ENCODE results near the gene KIF19. TPM values are rescaled to one million over a fixed set of nuclear protein-coding genes. Genes with fewer than 3 reads are reported as not detected.

Gene KIF19
- total RNA-seq, 4 donors from 2014 or later = 0.12 to 0.76 TPM; not detected in 2

DNA sequence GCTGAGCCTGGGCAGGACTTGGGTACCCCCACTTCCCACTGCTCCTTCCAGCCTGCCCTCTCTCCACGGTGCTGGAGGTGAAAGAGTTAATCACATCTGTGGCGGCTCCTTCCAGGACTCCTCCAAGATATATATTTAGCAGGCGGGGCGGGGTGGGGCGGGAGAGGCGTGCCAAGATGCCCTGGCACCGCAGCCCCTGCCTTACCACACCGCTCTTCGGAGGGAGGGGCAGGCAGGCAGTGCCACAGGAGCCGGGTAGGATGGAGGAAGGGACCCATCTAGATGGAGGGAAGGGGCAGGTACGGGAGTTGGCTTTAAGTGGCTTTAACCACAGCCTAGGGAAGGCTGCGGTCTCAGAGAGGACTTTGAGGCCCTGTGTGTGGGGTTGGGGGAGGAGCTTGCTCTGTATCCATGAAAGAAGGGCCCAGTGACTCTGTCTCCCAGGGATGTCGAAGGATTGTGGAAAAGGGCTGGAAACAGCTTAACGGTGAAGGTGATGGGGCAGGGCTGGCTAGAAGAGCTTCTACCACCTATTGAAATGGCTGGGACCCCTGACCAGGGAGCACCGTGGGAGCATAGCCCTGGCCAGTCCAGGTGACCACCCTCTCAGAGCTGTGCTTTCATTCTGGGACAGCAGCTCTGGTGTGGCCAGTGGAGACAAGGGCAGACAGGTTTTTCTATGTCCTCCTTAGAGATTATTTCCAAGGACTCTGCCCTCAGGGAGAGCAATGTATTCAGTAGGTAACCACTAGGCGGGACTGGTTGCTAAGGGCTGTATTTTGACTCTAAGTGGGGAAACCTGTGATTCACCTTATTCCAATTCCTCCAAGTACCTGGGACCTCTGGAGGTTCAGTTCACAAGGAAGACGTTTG is 54.3 kb downstream of the KIF19 start:
- TF ChIP-seq POLR2A (IDR thresholded peaks at IDR 0.05) = no peak
- TF ChIP-seq, protein P1, sequence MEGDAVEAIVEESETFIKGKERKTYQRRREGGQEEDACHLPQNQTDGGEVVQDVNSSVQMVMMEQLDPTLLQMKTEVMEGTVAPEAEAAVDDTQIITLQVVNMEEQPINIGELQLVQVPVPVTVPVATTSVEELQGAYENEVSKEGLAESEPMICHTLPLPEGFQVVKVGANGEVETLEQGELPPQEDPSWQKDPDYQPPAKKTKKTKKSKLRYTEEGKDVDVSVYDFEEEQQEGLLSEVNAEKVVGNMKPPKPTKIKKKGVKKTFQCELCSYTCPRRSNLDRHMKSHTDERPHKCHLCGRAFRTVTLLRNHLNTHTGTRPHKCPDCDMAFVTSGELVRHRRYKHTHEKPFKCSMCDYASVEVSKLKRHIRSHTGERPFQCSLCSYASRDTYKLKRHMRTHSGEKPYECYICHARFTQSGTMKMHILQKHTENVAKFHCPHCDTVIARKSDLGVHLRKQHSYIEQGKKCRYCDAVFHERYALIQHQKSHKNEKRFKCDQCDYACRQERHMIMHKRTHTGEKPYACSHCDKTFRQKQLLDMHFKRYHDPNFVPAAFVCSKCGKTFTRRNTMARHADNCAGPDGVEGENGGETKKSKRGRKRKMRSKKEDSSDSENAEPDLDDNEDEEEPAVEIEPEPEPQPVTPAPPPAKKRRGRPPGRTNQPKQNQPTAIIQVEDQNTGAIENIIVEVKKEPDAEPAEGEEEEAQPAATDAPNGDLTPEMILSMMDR (IDR thresholded peaks at IDR 0.05) = peak in 5 of 6 experiments; percentile 20 to 55 (median 32)
- intact Hi-C loops (cut with DNase I) = no loop called here
- H3K27me3 ChIP-seq = peaks cover 0 to 32% (median 0%) of the 10 kb centered on the region in 4 donors
- 14 to 18% methylated on average over 9 of the region's 17 CpGs for WGBS, 2 donors
- peaks cover 15 to 30% (median 16%) of the 10 kb centered on the region in 3 donors for H3K4me1 ChIP-seq
- H3K4me3 ChIP-seq = peak overlapping the region in 2 of 4 donors; percentile 8 to 48
- H3K36me3 ChIP-seq = no peaks in the 10 kb centered on the region
- no peak for DNase-seq
- H3K27ac ChIP-seq = peak overlapping the region; percentile 30 to 77 (median 69)
- H3K9me3 ChIP-seq = no peaks in the 10 kb centered on the region

DNA sequence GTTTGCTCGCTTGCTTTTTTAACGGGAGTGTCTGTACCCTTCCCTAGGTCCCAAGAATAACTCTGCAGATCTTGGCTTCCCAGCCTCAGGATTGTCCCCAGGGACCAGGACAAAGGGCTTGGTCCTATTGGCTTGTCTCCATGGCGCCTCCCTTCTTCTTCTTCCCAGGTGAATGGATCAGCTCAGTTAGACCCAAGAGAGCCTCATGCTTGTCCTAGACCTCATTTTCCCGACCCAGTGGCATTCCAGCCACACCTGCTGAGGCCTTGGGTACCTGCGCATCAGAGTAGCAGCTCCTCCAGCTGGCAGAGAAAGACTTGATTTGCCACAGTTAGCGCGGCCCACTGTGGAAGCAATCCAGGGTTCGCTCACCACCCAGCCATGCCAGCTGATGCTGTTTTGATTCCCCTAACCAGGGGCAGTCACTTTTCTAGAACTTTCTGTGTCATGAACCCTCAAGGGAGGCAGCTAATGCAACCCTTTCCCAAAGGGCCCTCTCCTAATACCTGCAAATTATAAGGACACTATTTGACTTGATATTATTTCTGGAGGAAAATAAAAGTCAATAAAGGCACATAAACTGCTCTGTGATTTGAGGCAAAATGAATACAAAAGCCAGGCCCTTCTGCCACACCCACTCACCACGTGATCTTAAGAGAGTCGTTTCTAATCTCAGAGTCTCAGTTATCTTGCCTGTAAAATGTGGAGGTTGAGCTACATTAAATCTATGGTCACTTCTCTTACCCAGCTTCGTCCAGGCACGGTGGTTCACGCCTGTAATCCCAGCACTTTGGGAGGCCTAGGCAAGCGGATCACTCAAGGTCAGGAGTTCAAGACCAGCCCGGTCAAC is 55.2 kb downstream of the KIF19 start:
- H3K27ac ChIP-seq = peak overlapping the region; percentile 30 to 77 (median 50)
- TF ChIP-seq, protein P1 (IDR thresholded peaks at IDR 0.05) = peak in 1 of 6 experiments; percentile 0
- TF ChIP-seq POLR2A (IDR thresholded peaks at IDR 0.05) = no peak
- WGBS, 2 donors = 58 to 59% methylated on average over 13 to 15 of the region's 15 CpGs

DNA sequence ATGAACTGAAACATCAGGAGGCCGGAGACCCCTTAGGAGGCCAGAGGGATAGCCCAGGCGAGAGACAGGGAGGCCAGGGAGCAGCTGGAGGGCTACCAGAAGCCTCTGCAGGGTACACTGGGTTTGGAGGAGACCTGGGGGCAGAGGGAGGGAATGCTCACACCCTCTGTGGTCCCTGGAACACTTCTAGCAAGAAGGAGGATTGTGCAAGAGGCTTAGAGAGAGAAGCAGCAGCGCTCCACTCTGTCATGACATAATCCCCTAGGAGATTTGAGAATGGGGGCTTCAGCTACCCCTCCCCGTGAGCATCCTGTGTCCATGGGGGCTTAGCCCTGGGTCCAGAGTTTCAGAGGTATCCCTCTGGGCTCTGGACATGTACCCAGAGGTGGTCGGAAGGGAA is 57.1 kb downstream of the KIF19 start:
- no peaks in the 10 kb centered on the region for H3K9me3 ChIP-seq
- intact Hi-C loops (cut with DNase I) = no loop called here
- no peak for TF ChIP-seq POLR2A (IDR thresholded peaks at IDR 0.05)
- TF ChIP-seq, protein P1 (IDR thresholded peaks at IDR 0.05) = no peak
- no peaks in the 10 kb centered on the region for H3K36me3 ChIP-seq
- H3K4me3 ChIP-seq = no peak overlapping the region
- H3K27me3 ChIP-seq = peaks cover 0 to 15% (median 0%) of the 10 kb centered on the region in 4 donors
- 82 to 84% methylated on average over 5 of the region's 5 CpGs for WGBS, 2 donors
- peaks cover 15 to 39% (median 16%) of the 10 kb centered on the region in 3 donors for H3K4me1 ChIP-seq
- DNase-seq = no peak
- H3K27ac ChIP-seq = no peak overlapping the region

More for the DNA sequence above, 55.2 kb downstream of the KIF19 start:
- Histone ChIP-seq H3K36me3 (no peaks in the 10 kb centered on the region), H3K4me1 (peaks cover 15 to 30% (median 16%) of the 10 kb centered on the region in 3 donors), H3K4me3 (no peak overlapping the region), H3K9me3 (no peaks in the 10 kb centered on the region), H3K27me3 (peaks cover 0 to 29% (median 0%) of the 10 kb centered on the region in 4 donors)
- no peak for DNase-seq
- intact Hi-C loops (cut with DNase I) = no loop called here

DNA sequence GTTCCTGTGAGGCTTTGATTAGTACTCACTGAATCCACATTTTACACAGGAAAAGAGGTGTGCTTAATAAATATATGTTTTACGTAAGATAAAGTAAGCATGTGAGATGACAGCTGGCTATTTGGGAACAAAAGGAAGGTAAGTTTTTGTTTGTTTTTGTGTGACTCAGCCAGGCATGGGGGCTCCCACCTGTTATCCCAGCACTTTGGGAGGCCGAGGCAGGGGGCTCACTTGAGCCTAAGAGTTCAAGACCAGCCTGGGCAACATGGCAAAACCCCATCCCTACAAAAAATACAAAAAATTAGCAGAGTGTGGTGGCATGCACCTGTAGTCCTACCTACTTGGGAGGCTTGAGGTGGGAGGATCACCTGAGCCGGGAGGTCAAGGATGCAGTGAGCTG is 59.2 kb downstream of the KIF19 start:
- intact Hi-C loops (cut with DNase I) = no loop called here
- Histone ChIP-seq H3K27ac (no peak overlapping the region), H3K9me3 (no peaks in the 10 kb centered on the region), H3K27me3 (peaks cover 0 to 20% (median 0%) of the 10 kb centered on the region in 4 donors), H3K4me3 (no peak overlapping the region), H3K4me1 (peaks cover 4 to 24% (median 8%) of the 10 kb centered on the region in 3 donors), H3K36me3 (no peaks in the 10 kb centered on the region)
- no peak for TF ChIP-seq POLR2A (IDR thresholded peaks at IDR 0.05)
- TF ChIP-seq, protein P1 (IDR thresholded peaks at IDR 0.05) = no peak
- WGBS, 2 donors = 80 to 87% methylated on average over 3 of the region's 3 CpGs
- no peak for DNase-seq
